Stimulated activated CD8-positive, alpha-beta memory T cell treated with anti-CD3 and anti-CD28 coated beads, Interleukin-12 subunit alpha, Interleukin-12 subunit beta, amount 100 ng/mL, for 1 hour (primary cell): ENCODE results near the gene CDCP1.

Experiments used
- DNase-seq: peaks from one replicate; pipeline ENCODE4 v3.0.0-alpha.2; 2020; ENCODE audit warnings: low read depth

Gene CDCP1

GRCh38 chr3:45110509-45110833 lies 35.7 kb downstream of the CDCP1 start:
- no peak for DNase-seq

GRCh38 chr3:45109771-45110508 lies 36.2 kb downstream of the CDCP1 start:
- no peak for DNase-seq

GRCh38 chr3:45106874-45107273 lies 39.3 kb downstream of the CDCP1 start:
- no peak for DNase-seq

- peak; percentile 37 for DNase-seq
Measured at GRCh38 chr3:45105855-45106671, 40.1 kb downstream of the CDCP1 start.

DNA sequence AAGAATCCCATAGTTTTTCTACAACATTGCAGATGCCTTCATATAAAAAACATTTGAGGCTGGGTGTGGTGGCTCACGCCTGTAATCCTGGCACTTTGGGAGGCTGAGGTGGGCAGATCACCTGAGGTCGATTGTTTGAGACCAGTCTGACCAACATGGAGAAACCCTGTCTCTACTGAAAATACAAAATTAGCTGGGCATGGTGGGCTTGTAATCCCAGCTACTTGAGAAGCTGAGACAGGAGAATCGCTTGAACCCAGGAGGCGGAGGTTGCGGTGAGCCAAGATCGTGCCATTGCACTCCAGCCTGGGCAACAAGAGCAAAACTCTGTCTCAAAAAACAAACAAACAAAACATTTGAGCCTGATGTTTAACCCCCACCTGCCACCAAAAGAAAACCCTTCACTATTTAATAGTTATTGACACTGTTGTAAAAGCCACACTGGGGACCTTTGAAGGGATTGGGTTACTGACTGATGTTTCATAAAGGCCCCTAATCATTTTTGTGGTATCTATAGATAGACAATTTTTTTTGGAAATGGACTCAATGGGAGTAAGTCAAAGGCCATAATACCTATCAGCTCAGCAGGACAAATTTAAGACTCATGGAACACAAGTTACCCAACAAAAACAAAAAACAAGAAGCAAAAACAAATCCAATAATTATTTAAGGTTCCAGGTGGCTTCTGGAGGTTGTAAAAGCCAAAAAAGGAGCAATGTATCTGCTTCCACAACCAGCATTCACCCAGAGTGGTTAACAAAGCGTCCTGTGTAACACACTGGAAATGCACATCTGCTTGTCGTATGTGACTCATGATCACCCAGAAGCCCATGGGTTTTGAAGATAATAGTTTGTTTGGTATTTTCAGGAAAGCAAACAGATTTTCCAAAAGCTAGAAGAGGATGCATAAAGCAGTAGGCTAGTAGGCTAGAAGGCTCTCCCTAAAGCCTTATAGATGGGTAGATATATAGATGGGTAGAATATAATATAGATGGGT lies 41.2 kb downstream of the CDCP1 start:
- DNase-seq, result no peak

DNA sequence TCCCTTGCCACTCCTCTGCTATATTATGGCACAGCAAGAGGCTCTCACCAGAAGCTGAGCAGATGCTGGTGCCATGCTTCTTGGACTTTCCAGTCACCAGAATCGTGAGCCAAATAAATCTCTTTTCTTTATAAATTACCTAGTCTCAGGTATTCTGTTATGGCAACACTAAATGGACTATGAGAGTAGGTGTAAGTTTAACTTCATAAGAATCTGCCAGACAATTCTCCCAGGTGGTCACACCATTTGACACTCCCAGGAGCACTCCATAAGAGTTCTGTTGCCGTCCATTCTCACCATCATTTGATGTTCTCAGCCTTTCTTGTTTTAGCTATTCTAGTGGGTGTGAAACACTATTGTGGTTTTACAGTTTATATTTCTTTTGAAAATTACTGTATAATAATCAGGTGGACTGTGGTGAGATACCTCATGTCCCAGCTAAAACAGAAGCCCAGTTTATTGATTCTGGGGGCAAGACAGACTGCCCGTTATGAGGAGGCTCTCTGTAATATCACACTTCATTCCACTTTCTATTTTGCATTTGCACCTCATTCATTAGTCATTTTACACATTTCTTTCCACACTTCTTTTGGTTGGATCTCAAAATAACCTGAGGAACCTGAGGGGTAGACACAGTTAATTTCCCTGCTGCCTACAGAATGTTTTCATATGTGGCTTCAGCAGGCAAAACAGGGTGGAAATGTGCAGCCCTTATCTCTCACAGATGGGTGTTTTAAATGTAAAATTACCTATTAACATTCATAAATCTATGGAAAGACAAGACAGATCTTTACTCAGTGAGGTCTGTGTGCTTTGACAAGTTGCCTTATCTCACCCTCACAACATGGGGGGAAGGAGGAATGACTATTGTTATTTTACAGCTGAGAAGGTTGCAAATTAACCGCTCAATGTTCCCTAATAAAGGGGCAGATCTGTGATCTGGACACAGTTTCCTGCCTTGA lies 42.1 kb downstream of the CDCP1 start:
- DNase-seq, result no peak

- no peak for DNase-seq
Measured at GRCh38 chr3:45103334-45103733, 42.8 kb downstream of the CDCP1 start.

GRCh38 chr3:45100981-45101407 lies 45.2 kb downstream of the CDCP1 start:
- no peak for DNase-seq

DNA sequence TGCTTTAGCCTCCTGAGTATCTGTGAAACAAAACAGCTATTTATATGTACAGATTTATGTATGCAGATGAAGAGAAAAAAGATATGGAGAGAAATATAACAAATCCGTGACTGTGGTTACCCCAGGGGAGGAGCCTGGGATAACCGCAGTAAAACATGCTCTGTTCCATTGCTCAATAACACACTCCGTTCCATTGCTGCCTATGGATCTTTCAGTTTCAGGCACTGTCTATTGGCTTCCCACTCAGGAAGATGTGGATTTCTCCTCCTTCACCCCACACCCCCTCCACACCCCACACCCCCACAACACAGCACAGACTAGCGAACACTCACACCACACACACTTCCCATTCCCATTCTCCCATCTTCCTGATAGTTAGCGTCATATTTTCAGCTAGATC lies 47.9 kb downstream of the CDCP1 start:
- no peak for DNase-seq

GRCh38 chr3:45097296-45097883 lies 48.8 kb downstream of the CDCP1 start:
- DNase-seq, result no peak

DNA sequence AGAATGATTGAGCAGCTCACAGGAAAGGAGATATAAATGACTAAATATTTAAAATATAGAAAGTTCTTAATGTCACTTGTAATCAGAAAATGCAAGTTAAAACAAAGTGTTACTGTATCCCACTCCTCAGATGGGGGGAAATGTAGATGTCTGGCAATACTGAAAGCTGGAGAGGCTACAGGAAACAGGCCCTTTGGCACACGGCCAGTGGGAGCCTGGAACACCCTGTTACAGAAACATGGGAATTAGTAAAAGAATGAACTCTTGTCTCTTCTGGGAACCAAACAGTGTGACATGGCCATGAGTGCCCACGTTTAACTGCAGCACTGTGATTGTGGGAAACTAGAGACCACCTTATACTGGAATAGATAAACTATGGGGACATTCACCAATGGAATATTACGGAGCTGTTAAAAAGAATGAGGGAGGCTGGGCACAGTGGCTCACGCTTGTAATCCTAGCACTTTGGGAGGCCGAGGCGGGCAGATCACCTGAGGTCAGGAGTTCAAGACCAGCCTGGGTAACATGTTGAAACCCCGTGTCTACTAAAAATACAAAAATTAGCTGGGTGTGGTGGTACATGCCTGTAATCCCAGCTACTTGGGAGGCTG lies 50.2 kb downstream of the CDCP1 start:
- DNase-seq, result no peak

DNA sequence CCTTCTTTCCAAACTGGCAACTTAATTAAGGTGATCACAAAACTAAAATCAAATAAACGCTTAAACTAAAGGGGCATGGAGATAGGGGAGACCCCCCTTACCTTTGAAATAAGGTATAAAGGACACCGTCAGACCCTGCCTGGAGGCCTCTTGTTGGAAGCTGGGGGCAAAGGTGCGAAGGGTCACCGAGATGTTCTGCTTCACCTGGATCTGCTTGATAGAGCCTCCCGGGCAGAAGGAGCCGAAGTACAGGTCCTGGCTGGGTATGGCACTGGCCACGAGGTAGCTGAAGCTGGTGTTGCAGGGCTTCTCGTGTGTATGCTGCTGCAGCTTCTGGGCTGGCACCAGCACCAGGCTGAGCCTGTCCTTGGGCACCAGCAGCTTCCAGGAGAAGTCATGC lies 53.0 kb downstream of the CDCP1 start:
- DNase-seq, result no peak

- no peak for DNase-seq
Measured at GRCh38 chr3:45092132-45093031, 53.8 kb downstream of the CDCP1 start.

DNA sequence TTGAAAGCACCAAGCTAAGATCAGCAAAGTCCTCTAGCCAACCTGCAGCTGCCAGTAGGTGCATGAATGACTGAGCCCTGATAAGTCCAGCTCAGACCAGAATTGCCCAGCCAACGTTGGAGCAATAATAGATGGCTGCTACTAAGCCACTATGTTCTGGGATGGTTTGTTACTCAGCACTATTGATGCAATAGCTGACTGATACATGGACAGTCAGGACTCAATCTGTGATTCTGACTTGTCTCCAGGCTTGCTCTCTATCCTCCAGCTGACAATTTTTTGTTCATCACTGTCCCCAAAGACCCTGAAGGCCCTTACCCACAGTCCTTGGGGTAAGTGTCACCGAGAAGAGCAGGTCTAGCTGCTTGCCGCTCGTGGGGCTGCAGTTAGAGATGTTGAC lies 55.3 kb downstream of the CDCP1 start:
- no peak for DNase-seq

DNA sequence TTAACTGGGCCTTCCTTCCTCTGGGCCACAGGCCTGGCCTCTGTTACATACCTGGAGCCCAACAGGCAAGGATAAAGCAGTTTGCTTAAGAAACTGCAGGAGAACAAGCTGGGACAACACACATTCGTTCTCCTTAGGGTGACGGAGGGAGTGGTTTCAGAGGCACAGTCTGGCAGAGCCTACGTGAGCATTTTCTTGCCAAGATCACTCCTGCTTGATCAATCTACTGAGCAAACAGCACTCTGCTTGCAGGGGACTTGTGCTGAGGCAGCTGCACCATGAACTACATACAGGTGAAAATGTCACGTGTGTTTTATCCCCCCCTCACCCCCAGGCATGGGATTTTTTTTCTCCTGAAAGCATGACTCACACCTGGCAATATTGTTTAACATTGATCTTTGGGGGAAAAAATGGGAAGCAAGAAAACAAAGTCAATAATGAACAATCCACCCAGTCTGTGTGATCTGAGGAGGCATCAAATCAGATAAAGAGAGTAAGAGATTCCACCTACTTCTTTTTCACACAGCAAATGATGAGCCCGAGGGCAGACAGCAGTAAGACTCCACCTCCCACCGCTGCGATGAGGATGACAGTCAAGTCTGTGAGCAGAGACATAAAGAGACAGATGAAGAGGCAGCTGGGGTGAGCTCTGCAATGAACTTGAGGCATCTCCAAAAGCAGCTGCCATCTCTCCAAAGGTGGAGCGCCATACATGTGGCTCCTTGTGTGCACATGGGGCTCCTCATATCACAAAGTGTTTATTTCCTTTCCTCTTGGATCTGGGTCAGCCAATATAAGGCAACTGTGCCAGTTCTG lies 57.4 kb downstream of the CDCP1 start:
- no peak for DNase-seq

- DNase-seq, result no peak
Measured at GRCh38 chr3:45087155-45087554, 59.0 kb downstream of the CDCP1 start.

GRCh38 chr3:45084820-45085816 lies 61.1 kb downstream of the CDCP1 start:
- DNase-seq, result no peak
